Parathyroid adenoma (tissue), 2 donors: Measurements from ENCODE around the gene ODAD3.

ENCODE experiments used
- H2AFZ ChIP-seq: fragments of 300-600 bp; sonication (generic); one replicate; pipeline ENCODE4 v1.7.0; 2017; ENCODE audit warnings: antibody characterized with exemption, mild to moderate bottlenecking
- H3K27ac ChIP-seq: fragments of 300-600 bp; sonication (generic); one replicate; pipeline ENCODE4 v1.7.0; 2017
- H3K27me3 ChIP-seq: fragments of 300-600 bp; sonication (generic); one replicate; pipeline ENCODE4 v1.7.0; 2017; ENCODE audit warnings: low read length; ENCODE audit not compliant: control insufficient read depth, insufficient read depth
- H3K36me3 ChIP-seq: fragments of 300-600 bp; sonication (generic); one replicate; pipeline ENCODE4 v1.7.0; 2017; ENCODE audit warnings: low read length; ENCODE audit not compliant: control insufficient read depth, insufficient read depth
- H3K4me1 ChIP-seq: fragments of 300-600 bp; sonication (generic); one replicate; pipeline ENCODE4 v1.7.0; 2017; ENCODE audit warnings: control low read depth
- H3K4me2 ChIP-seq: fragments of 300-600 bp; sonication (generic); one replicate; pipeline ENCODE4 v1.7.0; 2017; ENCODE audit warnings: low read length
- H3K4me3 ChIP-seq: fragments of 300-600 bp; sonication (generic); one replicate; pipeline ENCODE4 v1.7.0; 2017; ENCODE audit warnings: low read depth, low read length
- H3K79me2 ChIP-seq: fragments of 300-600 bp; sonication (generic); one replicate; pipeline ENCODE4 v1.7.0; 2017; ENCODE audit warnings: control low read depth
- H3K9ac ChIP-seq: fragments of 300-600 bp; sonication (generic); one replicate; pipeline ENCODE4 v1.7.0; 2017; ENCODE audit warnings: mild to moderate bottlenecking
- H3K9me3 ChIP-seq: fragments of 300-600 bp; sonication (generic); one replicate; pipeline ENCODE4 v1.7.0; 2017; ENCODE audit warnings: low read length; ENCODE audit not compliant: control insufficient read depth
- CTCF ChIP-seq: fragments of 300-600 bp; sonication (generic); IDR thresholded peaks from one replicate; pipeline ENCODE4 v1.7.0; 2017; ENCODE audit warnings: antibody characterized with exemption, mild to moderate bottlenecking
- donor health status: primary hyperparathyroidism.

ODAD3 gene

DNA sequence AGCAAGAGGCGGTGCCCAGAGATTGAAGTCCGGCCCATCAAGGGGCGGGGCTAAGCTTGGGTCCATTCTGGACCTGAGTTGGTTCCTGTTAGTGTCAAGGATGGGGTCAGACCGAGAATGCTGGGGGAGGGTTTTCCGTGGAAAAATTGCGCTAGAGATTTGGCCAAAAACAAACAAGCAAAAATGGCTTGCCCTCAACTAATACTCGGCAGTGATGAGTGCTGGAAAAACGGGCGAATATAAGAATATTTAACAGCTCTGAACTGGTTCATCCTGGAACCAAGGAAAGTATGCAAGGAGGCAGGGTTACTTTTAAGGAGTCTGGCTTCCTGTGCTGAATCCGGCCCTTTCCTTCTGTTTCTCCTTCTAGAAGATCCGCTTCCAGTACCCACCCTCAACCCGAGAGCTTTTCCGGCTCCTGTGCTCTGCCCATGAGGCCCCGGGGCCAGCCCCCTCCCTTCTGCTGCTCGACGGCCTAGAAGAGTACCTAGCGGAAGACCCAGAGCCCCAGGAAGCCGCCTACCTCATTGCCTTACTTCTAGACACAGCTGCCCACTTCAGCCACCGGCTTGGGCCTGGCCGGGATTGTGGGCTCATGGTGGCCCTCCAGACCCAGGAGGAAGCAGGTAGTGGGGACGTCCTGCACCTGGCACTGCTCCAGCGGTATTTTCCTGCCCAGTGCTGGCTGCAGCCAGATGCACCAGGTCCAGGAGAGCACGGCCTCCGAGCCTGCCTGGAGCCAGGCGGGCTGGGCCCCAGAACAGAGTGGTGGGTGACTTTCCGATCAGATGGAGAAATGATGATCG, 59.6 kb downstream of the ODAD3 start:
- no peak for TF ChIP-seq CTCF
- H3K27me3 ChIP-seq = no peaks in the 10 kb centered on the region
- peaks cover 3% of the 10 kb centered on the region for H3K79me2 ChIP-seq
- H3K4me1 ChIP-seq = peaks cover 17% of the 10 kb centered on the region
- H3K27ac ChIP-seq = peak overlapping the region; percentile 98
- H3K4me3 ChIP-seq = peak overlapping the region; percentile 80
- H2AFZ ChIP-seq = peak overlapping the region; percentile 96
- no peaks in the 10 kb centered on the region for H3K9me3 ChIP-seq
- peak overlapping the region; percentile 97 for H3K4me2 ChIP-seq
- no peaks in the 10 kb centered on the region for H3K36me3 ChIP-seq
- no peak overlapping the region for H3K9ac ChIP-seq

DNA sequence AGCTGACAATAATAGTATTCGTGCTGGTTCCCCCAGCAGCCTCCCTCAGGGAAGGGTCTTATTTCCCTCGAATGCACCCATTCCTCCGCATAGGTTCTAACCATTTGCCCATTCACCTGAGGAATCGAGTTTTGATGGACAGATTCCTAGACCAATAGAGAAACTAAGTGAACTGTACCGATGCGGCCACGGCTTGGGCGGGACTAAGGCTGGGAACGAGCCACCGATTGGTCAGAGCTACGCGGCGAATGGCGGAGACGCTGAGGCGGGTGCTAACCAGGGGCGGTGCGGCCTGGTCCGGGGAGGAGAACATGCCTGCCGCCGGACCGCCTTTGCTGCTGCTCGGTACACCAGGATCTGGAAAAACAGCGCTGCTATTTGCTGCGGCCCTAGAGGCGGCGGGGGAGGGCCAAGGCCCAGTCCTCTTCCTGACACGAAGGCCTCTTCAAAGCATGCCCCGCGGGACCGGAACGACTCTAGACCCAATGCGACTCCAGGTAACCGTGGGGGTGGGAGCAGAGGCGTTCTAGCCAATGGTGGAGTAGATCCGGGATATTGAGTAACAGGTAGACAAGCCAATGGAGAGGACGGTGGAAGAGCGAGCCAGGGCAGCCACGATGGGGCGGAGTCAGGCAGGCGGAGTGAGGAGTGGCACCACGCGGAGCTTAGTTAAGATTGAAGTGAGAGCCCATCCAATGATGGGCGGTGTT, 60.3 kb downstream of the ODAD3 start, which contains the start of gene SWSAP1:
Gene SWSAP1 (plus strand): TSS at position 234 of the 710 bp plus-strand sequence. CDS start 15 bp downstream, at position 249.
- H3K36me3 ChIP-seq = no peaks in the 10 kb centered on the region
- peak within 1 kb of the TSS; percentile 98 for H3K27ac ChIP-seq
- H3K4me2 ChIP-seq = peak within 1 kb of the TSS; percentile 97
- peak within 1 kb of the TSS; percentile 96 for H2AFZ ChIP-seq
- no peaks in the 10 kb centered on the region for H3K9me3 ChIP-seq
- no peaks in the 10 kb centered on the region for H3K27me3 ChIP-seq
- H3K9ac ChIP-seq = peak within 1 kb of the TSS; percentile 49
- peaks cover 3% of the 10 kb centered on the region for H3K79me2 ChIP-seq
- H3K4me3 ChIP-seq = peak within 1 kb of the TSS; percentile 80
- no peak for TF ChIP-seq CTCF
- H3K4me1 ChIP-seq = peaks cover 15% of the 10 kb centered on the region

GRCh38 chr19:11373885-11374432, 61.0 kb downstream of the ODAD3 start:
- no peaks in the 10 kb centered on the region for H3K27me3 ChIP-seq
- H3K9ac ChIP-seq = peak overlapping the region; percentile 49
- H3K9me3 ChIP-seq = no peaks in the 10 kb centered on the region
- peaks cover 3% of the 10 kb centered on the region for H3K79me2 ChIP-seq
- TF ChIP-seq CTCF = no peak
- peak overlapping the region; percentile 97 for H3K4me2 ChIP-seq
- peak overlapping the region; percentile 80 for H3K4me3 ChIP-seq
- H3K4me1 ChIP-seq = peaks cover 15% of the 10 kb centered on the region
- no peaks in the 10 kb centered on the region for H3K36me3 ChIP-seq
- peak overlapping the region; percentile 98 for H3K27ac ChIP-seq
- peak overlapping the region; percentile 96 for H2AFZ ChIP-seq

GRCh38 chr19:11373166-11373884, 61.6 kb downstream of the ODAD3 start:
- Histone ChIP-seq H3K4me1 (peaks cover 15% of the 10 kb centered on the region), H3K9me3 (no peaks in the 10 kb centered on the region), H3K4me3 (peak overlapping the region; percentile 80), H2AFZ (peak overlapping the region; percentile 96), H3K4me2 (peak overlapping the region; percentile 97), H3K79me2 (no peaks in the 10 kb centered on the region), H3K27me3 (no peaks in the 10 kb centered on the region), H3K36me3 (no peaks in the 10 kb centered on the region), H3K9ac (no peak overlapping the region), H3K27ac (peak overlapping the region; percentile 98)
- no peak for TF ChIP-seq CTCF
